ENCODE data around the gene ST3GAL4. TPM values are rescaled to one million over a fixed set of nuclear protein-coding genes. Genes with fewer than 3 reads are reported as not detected.

ST3GAL4 gene
- total RNA-seq, 1 experiment from 2014 or later: 13.6 TPM

GRCh38 chr11:126410649-126411048 lies 55.2 kb downstream of the ST3GAL4 start:
- H3K14ac ChIP-seq (ENCODE audit: insufficient read depth, low read length): no peak overlapping the region
- H3K9ac ChIP-seq (ENCODE audit: extremely low read depth, insufficient read length, low read length): no peak overlapping the region
- no peak overlapping the region for H3K4ac ChIP-seq (ENCODE audit: low read depth, low read length)
- Mint-ChIP-seq H3K4me3 (no peak overlapping the region), H3K27me3 (ENCODE audit: low read depth) (no peaks in the 10 kb centered on the region), H3K9me3 (no peaks in the 10 kb centered on the region; a peak in 1 of 5 replicates), H3K27ac (peak overlapping the region in 1 of 3 experiments; percentile 66; a peak in 1 of 7 replicates), H3K36me3 (ENCODE audit: insufficient read depth in 1 of 3, low read depth in 3 of 3) (peaks cover 11 to 21% (median 19%) of the 10 kb centered on the region in 3 experiments), H3K4me1 (peaks cover 0 to 3% of the 10 kb centered on the region in 2 experiments; a peak in 2 of 4 replicates)
- H2BK5ac ChIP-seq (ENCODE audit: insufficient read length, low read length): no peak overlapping the region
- H3T11ph ChIP-seq (ENCODE audit: low read length): no peak overlapping the region
- H2BK20ac ChIP-seq (ENCODE audit: low read depth, low read length, poor library complexity, severe bottlenecking): no peak overlapping the region
- no peak overlapping the region for H3K4me2 ChIP-seq (ENCODE audit: insufficient read depth, insufficient read length, low read length)
- H4K20me1 ChIP-seq (ENCODE audit: control insufficient read depth, insufficient read depth, insufficient read length): no peaks in the 10 kb centered on the region
- no peaks in the 10 kb centered on the region for H3K23me2 ChIP-seq (ENCODE audit: insufficient read length, low read depth, low read length, poor library complexity, severe bottlenecking)
- no peak overlapping the region for H3K27ac ChIP-seq (ENCODE audit: insufficient read length, low read depth, low read length)
- no peak overlapping the region for H3K18ac ChIP-seq (ENCODE audit: insufficient read length, low read depth, low read length)
- H3K23ac ChIP-seq (ENCODE audit: insufficient read length, low read depth, low read length): no peak overlapping the region
- no peak overlapping the region for H2BK120ac ChIP-seq (ENCODE audit: low read depth, low read length, poor library complexity, severe bottlenecking)
- no peaks in the 10 kb centered on the region for H3K27me3 ChIP-seq (ENCODE audit: insufficient read depth, low read length)
- H2BK12ac ChIP-seq (ENCODE audit: insufficient read length, low read depth, low read length): no peak overlapping the region
- H4K8ac ChIP-seq (replicated peaks; ENCODE audit: insufficient read length, low read depth, low read length): no peak overlapping the region
- DNase-seq: no peak
- TF ChIP-seq CTCF (conservative IDR thresholded peaks at IDR 0.05): no peak
- H2AFZ ChIP-seq (ENCODE audit: low read length): no peak overlapping the region
- no peak overlapping the region for H4K5ac ChIP-seq (ENCODE audit: insufficient read length, low read depth, low read length)
- H3K79me2 ChIP-seq (ENCODE audit: insufficient read depth, low read length): no peaks in the 10 kb centered on the region
- no CpG with 5 or more reads among the region's 6 CpGs for WGBS (ENCODE audit: extremely low coverage, insufficient read length, low lambda C conversion rate)
- no peak overlapping the region for H4K91ac ChIP-seq (ENCODE audit: insufficient read length, low read depth, low read length)
- no peak overlapping the region for H3K56ac ChIP-seq (ENCODE audit: insufficient read length, low read depth, low read length)
- no peaks in the 10 kb centered on the region for H3K9me3 ChIP-seq (ENCODE audit: control insufficient read depth, low read depth, low read length)
- no peaks in the 10 kb centered on the region for H3K4me1 ChIP-seq (ENCODE audit: insufficient read depth, low read length)
- no peak overlapping the region for H2BK15ac ChIP-seq (ENCODE audit: low read depth, low read length)
- no peaks in the 10 kb centered on the region for H3K79me1 ChIP-seq (ENCODE audit: insufficient read depth, low read depth, low read length, poor library complexity, severe bottlenecking)
- H2AK5ac ChIP-seq (ENCODE audit: insufficient read length, low read length): no peak overlapping the region

Data from H9 (cell line).